GM23248 (cell line): ENCODE results near the gene EPHA3.

Experiments used
- EZH2 ChIP-seq: fragments of 200-600 bp; sonication (generic); IDR thresholded peaks from 2 replicates; pipeline ENCODE4 v1.6.1; 2018; ENCODE audit warnings: antibody characterized with exemption, mild to moderate bottlenecking; ENCODE audit not compliant: insufficient read depth, poor library complexity, severe bottlenecking
- EZH2phosphoT487 ChIP-seq: fragments of 200-600 bp; sonication (generic); IDR thresholded peaks from 2 replicates; pipeline ENCODE4 v1.6.1; 2018; ENCODE audit warnings: antibody characterized with exemption, moderate library complexity, mild to moderate bottlenecking, low read depth; ENCODE audit not compliant: insufficient read depth

DNA sequence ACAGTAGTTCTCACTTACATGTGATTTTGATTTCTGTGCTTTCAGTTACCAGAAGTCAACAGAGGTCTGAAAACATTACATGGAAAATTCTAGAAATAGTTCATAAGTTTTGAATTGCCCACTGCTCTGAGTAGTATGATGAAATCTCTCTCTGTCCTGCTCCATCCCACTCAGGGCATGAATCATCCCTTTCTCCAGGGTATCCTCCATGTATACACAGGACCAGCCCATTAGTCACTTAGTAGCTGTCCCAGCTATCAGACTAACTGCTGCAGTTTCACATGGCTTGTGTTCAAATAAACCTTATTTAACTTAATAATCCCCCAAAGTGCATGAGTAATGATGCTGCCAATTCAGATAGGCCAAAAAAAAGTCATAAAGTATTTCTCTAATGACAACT is 38.6 kb downstream of the EPHA3 start:
- TF ChIP-seq EZH2phosphoT487 = no peak
- no peak for TF ChIP-seq EZH2
